Measurements from ENCODE around the gene DMD. TPM values are rescaled to one million over a fixed set of nuclear protein-coding genes. Genes with fewer than 3 reads are reported as not detected.

The DMD gene
- total and polyA plus RNA-seq, 2 of the 13 experiments (the other 11 are each of a cell fraction or from before 2014, with no cell fraction given) = 17.6 to 25.9 TPM

GRCh38 chrX:32599156-32599555 lies 612.2 kb downstream of the DMD start:
- in situ Hi-C loops (cut with HindIII; ENCODE audit: extremely low pct_ligation_motif_present, low pct_unique_long_range_greater_than_20kb) = no loop called here
- no peak overlapping the region for H3K4me2 ChIP-seq (ENCODE audit: low read depth, low read length)
- H3K79me2 ChIP-seq (ENCODE audit: insufficient read depth, low read length) = no peaks in the 10 kb centered on the region
- no peak overlapping the region for H3K4me3 ChIP-seq (replicated peaks in 1 of 3; ENCODE audit: insufficient read depth in 1 of 3, low read depth in 2 of 3, low read length in 3 of 3)
- ChIA-PET POLR2A (no interaction called here), CTCF (ENCODE audit: low intra/inter-chr PET ratio, low total read pairs) (no interaction called here)
- H3K27me3 ChIP-seq (ENCODE audit: control insufficient read depth in 1 of 2, insufficient read depth in 2 of 2, low read length in 2 of 2) = no peaks in the 10 kb centered on the region
- DNase-seq (ENCODE audit: low spot score) (no peak), FAIRE-seq (no peak), ATAC-seq (no peak)
- 18% methylated on average over 4 of the region's 4 CpGs for WGBS (ENCODE audit: low lambda C conversion rate)
- H3K36me3 ChIP-seq (replicated peaks in 1 of 2; ENCODE audit: control insufficient read depth in 1 of 2, insufficient read depth in 2 of 2, low read length in 2 of 2) = no peaks in the 10 kb centered on the region
- intact Hi-C loops (cut with micrococcal nuclease; ENCODE audit: unreplicated experiment) = no loop called here
- no peak overlapping the region for H3K27ac ChIP-seq (ENCODE audit: extremely low read length, insufficient read depth, low read length)
- H3K9ac ChIP-seq (ENCODE audit: insufficient read depth, low read depth, low read length) = no peak overlapping the region
- no TSS peak for BruUV-seq (replicated peaks)
- H3K9me3 ChIP-seq (ENCODE audit: low read length) = no peaks in the 10 kb centered on the region
- no peaks in the 10 kb centered on the region for H4K20me1 ChIP-seq (ENCODE audit: insufficient read depth, low read length)
- H2AFZ ChIP-seq (ENCODE audit: low read length) = no peak overlapping the region
- no peaks in the 10 kb centered on the region for H3K4me1 ChIP-seq (ENCODE audit: insufficient read depth, low read length)
- TF ChIP-seq ZMAT5 (CRISPR knock-in tag; IDR thresholded peaks at IDR 0.05; ENCODE audit: borderline replicate concordance, low read depth) (no peak), PPARG (CRISPR knock-in tag; conservative IDR thresholded peaks at IDR 0.05) (no peak), FLYWCH1 (CRISPR knock-in tag; IDR thresholded peaks at IDR 0.05) (no peak), SUZ12 (IDR thresholded peaks at IDR 0.05; ENCODE audit: low read depth, low read length) (no peak), ZSCAN30 (CRISPR knock-in tag; IDR thresholded peaks at IDR 0.05) (no peak), ZFP36 (IDR thresholded peaks at IDR 0.05; ENCODE audit: borderline replicate concordance, low read depth, low read length, partially characterized antibody) (no peak), ZMYM3 (CRISPR knock-in tag; IDR thresholded peaks at IDR 0.05) (no peak), FOXK1 (CRISPR knock-in tag; IDR thresholded peaks at IDR 0.05; ENCODE audit: borderline replicate concordance, low read depth) (no peak), AKNA (CRISPR knock-in tag; IDR thresholded peaks at IDR 0.05; ENCODE audit: borderline replicate concordance) (no peak), ZNF772 (CRISPR knock-in tag; IDR thresholded peaks at IDR 0.05) (no peak), ZBTB20 (CRISPR knock-in tag; IDR thresholded peaks at IDR 0.05; ENCODE audit: borderline replicate concordance, low read depth) (no peak), ZNF33B (CRISPR knock-in tag; IDR thresholded peaks at IDR 0.05) (no peak), ZNF142 (CRISPR knock-in tag; IDR thresholded peaks at IDR 0.05) (no peak), ZNF660 (CRISPR knock-in tag; IDR thresholded peaks at IDR 0.05; ENCODE audit: borderline replicate concordance, low read depth) (no peak), ZNF570 (CRISPR knock-in tag; IDR thresholded peaks at IDR 0.05; ENCODE audit: borderline replicate concordance) (no peak)

Data from HepG2 (cell line).